GM06990 (cell line): ENCODE results near the gene LCORL.

Source experiments
- DNase-seq: peaks from one replicate; pipeline ENCODE4 v3.0.0-alpha.2; 2011; ENCODE audit not compliant: insufficient read length; ENCODE audit errors: extremely low read depth
- H3K27me3 ChIP-seq: replicated peaks from 2 replicates; pipeline ENCODE4 v1.6.0; 2011; ENCODE audit warnings: low read length; ENCODE audit not compliant: control insufficient read depth, insufficient read depth
- H3K36me3 ChIP-seq: 2 replicates; pipeline ENCODE4 v1.5.1; 2011; ENCODE audit warnings: low read length; ENCODE audit not compliant: control insufficient read depth, insufficient read depth
- H3K4me3 ChIP-seq: replicated peaks from 2 replicates; pipeline ENCODE4 v1.5.1; 2011; ENCODE audit warnings: low read depth, mild to moderate bottlenecking, control low read depth, low read length
- TF ChIP-seq, protein P1 (sequence below): IDR thresholded peaks from 2 replicates; pipeline ENCODE4 v1.5.1; 2011; ENCODE audit warnings: low read length, control low read depth, mild to moderate bottlenecking, inconsistent platforms; ENCODE audit not compliant: insufficient read depth, poor library complexity, severe bottlenecking

LCORL gene

DNA sequence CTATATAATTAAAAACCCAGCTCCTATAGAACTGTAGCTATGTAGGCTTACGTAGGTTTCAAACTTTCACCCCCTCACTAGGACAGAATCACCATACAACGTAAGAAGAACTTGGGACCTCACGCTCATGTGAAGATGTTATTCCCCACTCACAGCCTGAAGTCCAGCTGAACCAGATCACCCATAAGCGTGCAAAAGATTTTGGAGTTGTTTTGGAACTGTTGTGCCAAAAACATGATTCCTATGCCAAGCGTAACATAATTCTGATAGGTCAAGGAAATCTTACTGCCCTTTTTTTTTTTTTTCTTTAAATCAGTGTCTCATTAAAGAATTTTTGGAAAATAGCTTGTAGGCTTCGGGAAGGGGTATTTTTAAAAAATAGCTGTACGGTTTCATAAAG is 57.0 kb downstream of the LCORL start:
- Histone ChIP-seq H3K27me3 (no peaks in the 10 kb centered on the region), H3K36me3 (no peaks in the 10 kb centered on the region), H3K4me3 (no peak overlapping the region)
- DNase-seq, result no peak
- TF ChIP-seq, protein P1, sequence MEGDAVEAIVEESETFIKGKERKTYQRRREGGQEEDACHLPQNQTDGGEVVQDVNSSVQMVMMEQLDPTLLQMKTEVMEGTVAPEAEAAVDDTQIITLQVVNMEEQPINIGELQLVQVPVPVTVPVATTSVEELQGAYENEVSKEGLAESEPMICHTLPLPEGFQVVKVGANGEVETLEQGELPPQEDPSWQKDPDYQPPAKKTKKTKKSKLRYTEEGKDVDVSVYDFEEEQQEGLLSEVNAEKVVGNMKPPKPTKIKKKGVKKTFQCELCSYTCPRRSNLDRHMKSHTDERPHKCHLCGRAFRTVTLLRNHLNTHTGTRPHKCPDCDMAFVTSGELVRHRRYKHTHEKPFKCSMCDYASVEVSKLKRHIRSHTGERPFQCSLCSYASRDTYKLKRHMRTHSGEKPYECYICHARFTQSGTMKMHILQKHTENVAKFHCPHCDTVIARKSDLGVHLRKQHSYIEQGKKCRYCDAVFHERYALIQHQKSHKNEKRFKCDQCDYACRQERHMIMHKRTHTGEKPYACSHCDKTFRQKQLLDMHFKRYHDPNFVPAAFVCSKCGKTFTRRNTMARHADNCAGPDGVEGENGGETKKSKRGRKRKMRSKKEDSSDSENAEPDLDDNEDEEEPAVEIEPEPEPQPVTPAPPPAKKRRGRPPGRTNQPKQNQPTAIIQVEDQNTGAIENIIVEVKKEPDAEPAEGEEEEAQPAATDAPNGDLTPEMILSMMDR, result no peak

DNA sequence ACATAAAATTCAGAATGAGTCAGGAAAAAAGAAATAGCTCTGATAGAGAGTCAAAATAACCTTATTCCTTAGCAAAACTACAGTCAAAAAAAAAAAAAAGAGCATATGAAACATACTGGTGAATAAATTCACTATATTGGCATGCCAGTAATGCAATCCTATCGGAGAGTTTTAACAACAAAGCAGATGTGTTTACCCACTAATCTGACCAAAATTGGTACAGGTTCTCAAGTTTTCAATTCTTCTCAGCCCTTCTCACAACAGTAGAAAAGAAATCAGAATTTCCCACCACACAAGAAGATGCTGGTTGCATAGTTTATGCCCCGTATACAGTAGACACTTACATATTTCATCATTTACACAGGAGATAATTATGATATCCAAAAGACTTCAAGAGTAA is 59.4 kb downstream of the LCORL start:
- H3K4me3 ChIP-seq, result no peak overlapping the region
- no peak for DNase-seq
- H3K36me3 ChIP-seq, result no peaks in the 10 kb centered on the region
- H3K27me3 ChIP-seq, result no peaks in the 10 kb centered on the region
- TF ChIP-seq, protein P1, result no peak

DNA sequence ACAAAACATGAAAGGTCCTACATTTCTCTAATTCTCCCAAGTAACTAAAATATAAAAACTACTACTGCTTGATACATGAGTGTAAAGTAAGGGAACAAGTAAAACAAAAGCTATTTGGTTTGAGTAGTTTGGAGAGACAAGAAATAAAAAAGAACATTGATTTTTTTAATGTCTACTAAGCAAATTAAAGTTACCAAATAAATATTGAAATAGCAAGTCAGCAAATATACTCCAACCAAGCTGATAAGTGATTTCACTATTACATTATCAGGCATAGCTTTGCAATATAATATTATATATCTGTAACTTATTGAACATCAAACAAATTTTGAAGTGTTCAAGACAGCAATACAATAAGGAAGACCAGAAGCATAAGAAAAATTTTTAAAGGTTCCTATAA is 60.3 kb downstream of the LCORL start:
- DNase-seq, result no peak
- Histone ChIP-seq H3K36me3 (no peaks in the 10 kb centered on the region), H3K27me3 (no peaks in the 10 kb centered on the region), H3K4me3 (no peak overlapping the region)
- TF ChIP-seq, protein P1, result no peak

DNA sequence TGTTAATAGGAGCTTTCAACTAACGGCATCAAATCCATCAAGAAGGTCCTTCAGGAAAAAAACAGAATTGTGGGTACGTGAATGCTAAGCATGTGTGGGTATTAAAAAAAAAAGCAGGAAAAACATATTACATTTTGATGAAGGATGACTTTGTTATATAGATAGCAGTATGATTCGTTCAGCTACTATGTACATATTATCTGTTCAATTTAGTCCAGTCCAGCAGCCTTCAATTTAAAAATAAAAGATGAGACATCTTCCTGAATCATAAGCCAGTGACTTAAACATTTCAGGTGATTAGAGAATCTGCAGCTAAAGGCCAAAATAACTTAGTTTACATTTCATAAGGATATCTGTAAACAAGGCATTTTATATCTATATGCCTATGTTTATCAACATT is 63.4 kb downstream of the LCORL start:
- H3K27me3 ChIP-seq, result no peaks in the 10 kb centered on the region
- DNase-seq, result no peak
- no peaks in the 10 kb centered on the region for H3K36me3 ChIP-seq
- no peak overlapping the region for H3K4me3 ChIP-seq
- TF ChIP-seq, protein P1, result no peak

DNA sequence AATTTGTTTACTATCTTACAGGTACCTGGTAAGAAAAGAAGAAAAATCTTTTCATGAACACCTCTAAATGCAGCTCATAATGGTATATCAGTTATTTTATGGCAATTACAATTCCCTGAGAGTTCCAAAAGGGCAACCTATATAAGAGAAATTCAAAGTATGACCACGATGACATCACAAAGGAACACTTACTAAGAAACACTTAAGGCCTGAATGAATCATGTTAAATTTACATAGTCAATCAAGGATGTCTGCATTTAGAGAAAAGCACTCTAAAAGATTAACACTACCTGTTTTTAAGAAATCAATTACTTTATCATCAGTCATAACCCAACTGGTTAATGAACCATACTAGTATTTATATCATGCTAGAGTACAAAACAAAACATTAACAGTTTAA is 63.9 kb downstream of the LCORL start:
- no peak for DNase-seq
- Histone ChIP-seq H3K4me3 (no peak overlapping the region), H3K27me3 (no peaks in the 10 kb centered on the region), H3K36me3 (no peaks in the 10 kb centered on the region)
- TF ChIP-seq, protein P1, result no peak

DNA sequence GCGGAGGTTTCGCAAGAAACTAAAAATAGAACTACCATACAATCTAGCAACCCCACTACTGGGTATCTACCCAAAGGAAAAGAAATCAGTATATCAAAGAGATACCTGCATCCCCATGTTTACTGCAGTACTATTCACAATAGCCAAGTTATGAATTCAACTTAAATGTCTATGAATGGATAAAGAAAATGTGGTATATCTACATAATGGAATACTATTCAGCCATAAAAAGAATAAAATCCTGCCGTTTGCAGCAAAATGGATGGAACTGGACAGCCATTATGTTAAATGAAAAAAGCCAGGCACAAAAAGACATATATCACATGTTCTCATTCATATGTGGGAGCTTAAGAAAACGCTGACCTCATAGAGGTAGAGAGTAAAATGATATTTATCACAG is 65.3 kb downstream of the LCORL start:
- Histone ChIP-seq H3K36me3 (no peaks in the 10 kb centered on the region), H3K4me3 (no peak overlapping the region), H3K27me3 (no peaks in the 10 kb centered on the region)
- DNase-seq, result no peak
- TF ChIP-seq, protein P1, result no peak
